T-helper 9 cell (primary cell): ENCODE results near the gene LTBP1.

Source experiments
- DNase-seq: peaks from one replicate; pipeline ENCODE4 v3.0.0-alpha.2; 2020

LTBP1 gene

GRCh38 chr2:33011941-33012340 lies 65.2 kb downstream of the LTBP1 start:
- DNase-seq = no peak

GRCh38 chr2:33013684-33014110 lies 66.9 kb downstream of the LTBP1 start:
- DNase-seq = no peak

GRCh38 chr2:33014268-33014667 lies 67.5 kb downstream of the LTBP1 start:
- DNase-seq = no peak

- DNase-seq = no peak
Observed at GRCh38 chr2:33015421-33016142, 68.8 kb downstream of the LTBP1 start.

GRCh38 chr2:33018271-33018670 lies 71.5 kb downstream of the LTBP1 start:
- DNase-seq = no peak

- DNase-seq = no peak
Observed at GRCh38 chr2:33019796-33020195, 73.0 kb downstream of the LTBP1 start.

GRCh38 chr2:33020883-33021282 lies 74.1 kb downstream of the LTBP1 start:
- no peak for DNase-seq

GRCh38 chr2:33021542-33022227 lies 74.9 kb downstream of the LTBP1 start:
- DNase-seq = no peak

- no peak for DNase-seq
Observed at GRCh38 chr2:33022395-33022985, 75.7 kb downstream of the LTBP1 start.

- no peak for DNase-seq
Observed at GRCh38 chr2:33022989-33023727, 76.4 kb downstream of the LTBP1 start.

GRCh38 chr2:33023728-33024500 lies 77.2 kb downstream of the LTBP1 start:
- no peak for DNase-seq

- DNase-seq = no peak
Observed at GRCh38 chr2:33024758-33025157, 78.0 kb downstream of the LTBP1 start.

GRCh38 chr2:33029459-33029858 lies 82.7 kb downstream of the LTBP1 start:
- no peak for DNase-seq

- no peak for DNase-seq
Observed at GRCh38 chr2:33029926-33030325, 83.2 kb downstream of the LTBP1 start.

GRCh38 chr2:33030326-33030725 lies 83.6 kb downstream of the LTBP1 start:
- no peak for DNase-seq

- no peak for DNase-seq
Observed at GRCh38 chr2:33032245-33032644, 85.5 kb downstream of the LTBP1 start.

GRCh38 chr2:33033606-33034081 lies 86.9 kb downstream of the LTBP1 start:
- DNase-seq = no peak

- DNase-seq = no peak
Observed at GRCh38 chr2:33034784-33035183, 88.0 kb downstream of the LTBP1 start.

GRCh38 chr2:33038230-33038629 lies 91.5 kb downstream of the LTBP1 start:
- DNase-seq = no peak

- no peak for DNase-seq
Observed at GRCh38 chr2:33038799-33039198, 92.0 kb downstream of the LTBP1 start.

- DNase-seq = no peak
Observed at GRCh38 chr2:33040541-33040940, 93.8 kb downstream of the LTBP1 start.

- no peak for DNase-seq
Observed at GRCh38 chr2:33042265-33042664, 95.5 kb downstream of the LTBP1 start.
